Sigmoid colon (tissue), 4 donors: ENCODE measurements around the gene RBM15.

Experiments used
- CTCF ChIP-seq, 4 experiments: fragments of 450-650 bp in 3 of 4; fragments of 200-600 bp in 1 of 4; IDR thresholded peaks; one replicate each; pipeline ENCODE4 v1.5.1; 2016 to 2019; ENCODE audit warnings: antibody characterized with exemption in 4 of 4, mild to moderate bottlenecking in 3 of 4, moderate library complexity in 2 of 4
- EP300 ChIP-seq, 4 donors: sonication (generic); formaldehyde crosslinking; IDR thresholded peaks; one replicate each; pipeline ENCODE4 v1.6.1; 2017; ENCODE audit warnings: antibody characterized with exemption in 4 of 4
- POLR2A ChIP-seq, 2 donors: fragments of 450-650 bp; IDR thresholded peaks; one replicate each; pipeline ENCODE4 v1.6.1; 2016; ENCODE audit warnings: antibody characterized with exemption in 2 of 2, mild to moderate bottlenecking in 2 of 2, moderate library complexity in 2 of 2
- POLR2AphosphoS5 ChIP-seq, 4 donors: sonication (generic); formaldehyde crosslinking; IDR thresholded peaks; one replicate each; pipeline ENCODE4 v1.6.1; 2017; ENCODE audit warnings: antibody characterized with exemption in 4 of 4

DNA sequence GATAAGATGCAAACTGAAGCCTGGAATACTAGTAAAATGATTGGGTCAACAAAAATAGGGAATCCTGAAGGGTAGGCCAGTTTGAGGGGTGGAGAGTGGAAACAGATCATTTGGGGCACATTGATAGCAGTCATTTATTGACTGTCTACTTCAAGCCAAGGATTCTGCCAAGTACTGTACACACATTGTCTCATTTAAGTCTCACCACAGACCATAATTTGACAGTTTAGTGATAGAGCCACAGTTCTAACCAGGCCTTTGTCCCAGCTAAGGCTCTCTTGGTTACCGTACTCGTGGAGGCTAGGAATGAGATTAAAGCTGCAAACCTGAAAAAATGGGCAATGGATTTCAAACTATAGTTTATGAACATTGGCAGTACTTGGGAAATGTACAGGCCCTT, 11.2 kb downstream of the RBM15 start:
- no peak for TF ChIP-seq CTCF (IDR thresholded peaks at IDR 0.05)
- no peak for TF ChIP-seq POLR2AphosphoS5 (IDR thresholded peaks at IDR 0.05)
- no peak for TF ChIP-seq POLR2A (IDR thresholded peaks at IDR 0.05)
- TF ChIP-seq EP300 (IDR thresholded peaks at IDR 0.05), result no peak
